Stimulated activated CD4-positive, alpha-beta T cell treated with anti-CD3 and anti-CD28 coated beads, Interleukin-1b, Interleukin-23, amount 100 ng/mL, for 48 hours (primary cell): ENCODE measurements around the gene PPP4R1.

ENCODE experiments used
- DNase-seq: peaks from one replicate; pipeline ENCODE4 v3.0.0-alpha.2; 2020

PPP4R1 gene

GRCh38 chr18:9581667-9582066 lies 32.7 kb downstream of the PPP4R1 start:
- no peak for DNase-seq

DNA sequence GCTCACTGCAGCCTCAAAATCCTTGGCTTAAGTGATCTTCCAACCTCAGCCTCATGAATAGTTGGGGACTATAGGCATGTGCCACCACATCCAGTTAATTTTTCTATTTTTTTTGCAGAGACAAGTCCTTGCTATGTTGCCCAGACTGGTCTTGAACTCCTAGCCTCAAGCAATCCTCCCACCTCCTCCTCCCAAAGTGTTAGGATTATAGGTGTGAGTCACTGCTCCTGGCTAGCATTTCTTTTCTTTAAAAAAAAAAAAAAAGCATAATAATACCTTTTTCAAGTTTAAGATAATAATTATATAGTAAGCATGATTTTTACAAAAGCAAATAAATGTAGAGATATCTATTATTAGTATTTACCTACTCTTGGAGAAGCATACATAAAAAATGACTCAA lies 36.1 kb downstream of the PPP4R1 start:
- no peak for DNase-seq

GRCh38 chr18:9577361-9577760 lies 37.0 kb downstream of the PPP4R1 start:
- DNase-seq: no peak

DNA sequence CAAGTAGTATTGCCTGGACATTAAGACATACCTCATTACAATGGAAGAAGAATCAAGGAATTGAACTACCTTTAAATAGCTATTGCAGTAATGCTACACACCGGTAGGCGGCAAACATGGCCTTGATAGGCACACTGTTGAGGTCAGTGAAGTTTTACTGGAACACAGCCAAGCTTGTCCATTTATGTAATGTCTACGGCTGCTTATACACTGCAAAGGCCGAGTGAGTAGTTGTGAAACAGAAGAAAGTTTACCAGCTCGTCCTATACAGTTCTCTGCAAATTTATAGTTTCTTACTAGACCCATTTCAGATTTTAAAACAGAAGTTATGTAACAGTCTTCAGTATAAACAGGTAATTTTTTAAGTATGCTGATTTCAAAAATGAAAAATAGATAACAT lies 38.8 kb downstream of the PPP4R1 start:
- peak; percentile 4 for DNase-seq

GRCh38 chr18:9574473-9575115 lies 39.8 kb downstream of the PPP4R1 start:
- DNase-seq: no peak

- no peak for DNase-seq
These were observed 42.8 kb downstream of the PPP4R1 start for GRCh38 chr18:9571546-9571945.

DNA sequence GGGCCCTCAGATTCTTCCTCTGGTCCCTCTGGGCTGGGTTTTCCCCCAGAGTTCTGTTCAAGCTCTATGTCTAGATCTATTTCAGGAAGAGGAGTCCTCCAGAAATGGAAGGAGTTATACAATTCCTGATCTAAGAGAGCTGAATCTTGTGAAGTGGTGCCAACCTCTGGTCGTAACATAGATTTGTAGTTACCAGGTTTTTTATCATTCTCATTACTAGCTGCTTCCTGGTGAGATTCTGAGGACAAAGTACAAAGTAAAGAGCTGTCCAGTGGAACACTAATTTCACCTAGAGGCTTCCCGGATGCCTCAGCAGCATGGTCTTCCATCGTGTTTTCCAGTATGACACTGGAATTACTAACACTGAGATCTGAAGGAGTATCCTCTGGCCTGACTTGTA lies 44.1 kb downstream of the PPP4R1 start:
- DNase-seq: no peak

- DNase-seq: no peak
These were observed 45.2 kb downstream of the PPP4R1 start for GRCh38 chr18:9569178-9569577.

DNA sequence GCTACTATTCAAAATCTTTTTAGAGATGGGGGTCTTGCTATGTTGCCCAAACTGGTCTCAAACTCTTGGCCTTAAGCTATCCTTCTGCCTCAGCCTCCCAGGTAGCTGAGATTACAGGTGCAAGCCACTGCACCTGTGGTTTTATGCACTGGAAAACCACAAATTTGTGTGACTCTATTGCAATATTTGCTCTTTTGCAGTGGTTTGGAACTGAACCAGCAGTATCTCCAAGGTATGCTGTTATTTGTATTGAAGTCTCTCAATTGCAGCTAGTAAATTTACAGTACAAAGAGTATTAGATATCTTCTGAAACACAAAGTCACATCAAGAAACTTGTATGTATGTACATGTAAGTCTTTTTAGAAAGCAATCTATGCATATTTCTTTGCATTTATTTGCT lies 46.2 kb downstream of the PPP4R1 start:
- DNase-seq: no peak

GRCh38 chr18:9565407-9565806 lies 49.0 kb downstream of the PPP4R1 start:
- DNase-seq: no peak

GRCh38 chr18:9563331-9563730 lies 51.0 kb downstream of the PPP4R1 start:
- DNase-seq: no peak

GRCh38 chr18:9562584-9562983 lies 51.8 kb downstream of the PPP4R1 start:
- DNase-seq: no peak

DNA sequence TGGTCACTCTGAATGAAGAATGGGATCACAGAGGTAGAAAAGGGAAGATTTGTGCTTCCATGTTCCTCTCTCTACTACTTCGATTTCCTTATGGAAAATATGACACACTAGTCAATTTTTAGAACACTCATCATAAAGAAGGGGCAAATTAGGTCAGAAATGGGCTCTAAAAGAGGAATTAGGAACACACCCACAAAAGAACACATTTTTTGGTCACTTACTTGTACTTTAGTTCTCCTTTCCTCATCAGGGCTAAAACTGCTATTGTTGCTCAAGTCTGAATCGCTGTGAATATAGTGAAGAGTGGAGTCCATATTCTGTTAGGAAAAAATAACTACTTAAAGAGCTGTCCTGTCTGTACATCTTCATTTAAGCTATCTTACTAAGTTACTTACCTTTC lies 52.6 kb downstream of the PPP4R1 start:
- no peak for DNase-seq

GRCh38 chr18:9559253-9559652 lies 55.1 kb downstream of the PPP4R1 start:
- DNase-seq: no peak

DNA sequence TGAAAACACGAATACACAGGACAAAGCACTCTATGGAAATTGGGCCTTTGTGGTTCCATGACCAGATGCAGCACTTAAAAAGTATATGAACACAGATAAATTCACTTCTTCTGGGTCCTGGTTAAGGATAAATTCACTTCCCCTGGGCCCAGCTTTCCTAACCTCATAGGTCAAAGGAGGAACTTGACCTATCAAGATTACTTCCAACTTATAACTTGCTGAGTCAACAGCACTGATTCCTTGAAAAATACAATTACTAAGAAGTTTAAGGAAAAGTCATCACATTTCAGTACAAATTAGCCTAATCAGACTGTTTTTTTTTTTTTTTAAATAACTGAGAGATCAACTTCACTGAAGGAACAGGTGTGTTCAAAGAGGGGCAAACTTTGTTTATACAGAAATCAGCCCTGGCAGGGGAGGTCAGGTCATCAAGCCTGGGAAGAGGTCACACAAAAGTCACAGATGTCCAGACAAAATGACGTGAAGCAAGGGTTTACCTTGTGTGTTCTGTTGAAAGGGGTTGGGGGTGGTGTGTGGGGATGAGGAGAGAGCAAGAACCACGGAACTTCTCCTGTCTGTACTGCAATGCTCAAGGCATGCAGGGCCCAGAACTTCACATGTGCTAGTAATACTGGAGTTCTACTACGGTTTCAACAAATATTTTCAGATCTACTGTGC lies 55.8 kb downstream of the PPP4R1 start:
- no peak for DNase-seq

- DNase-seq: no peak
These were observed 57.0 kb downstream of the PPP4R1 start for GRCh38 chr18:9557250-9557943.

DNA sequence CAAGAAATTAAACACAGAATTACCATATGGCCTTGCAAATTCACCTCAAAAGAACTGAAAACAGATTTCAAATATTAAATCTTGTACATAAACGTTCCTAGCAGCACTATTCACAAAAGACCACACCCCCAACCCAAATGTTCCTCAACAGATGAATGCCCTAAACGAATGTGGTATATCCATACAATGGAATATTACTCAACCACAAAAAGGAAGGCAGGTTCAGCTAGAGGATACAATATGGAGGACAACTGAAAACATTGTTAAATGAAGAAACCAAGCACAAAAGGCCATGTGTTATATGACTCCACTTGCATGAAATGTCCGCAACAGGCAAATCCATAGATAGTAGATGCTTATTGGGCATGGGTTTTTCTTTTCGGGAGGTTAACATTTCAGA lies 61.7 kb downstream of the PPP4R1 start:
- DNase-seq: no peak

GRCh38 chr18:9552191-9552590 lies 62.2 kb downstream of the PPP4R1 start:
- no peak for DNase-seq

- DNase-seq: no peak
These were observed 63.9 kb downstream of the PPP4R1 start for GRCh38 chr18:9550429-9550828.

- DNase-seq: no peak
These were observed 65.0 kb downstream of the PPP4R1 start for GRCh38 chr18:9549405-9549804.

DNA sequence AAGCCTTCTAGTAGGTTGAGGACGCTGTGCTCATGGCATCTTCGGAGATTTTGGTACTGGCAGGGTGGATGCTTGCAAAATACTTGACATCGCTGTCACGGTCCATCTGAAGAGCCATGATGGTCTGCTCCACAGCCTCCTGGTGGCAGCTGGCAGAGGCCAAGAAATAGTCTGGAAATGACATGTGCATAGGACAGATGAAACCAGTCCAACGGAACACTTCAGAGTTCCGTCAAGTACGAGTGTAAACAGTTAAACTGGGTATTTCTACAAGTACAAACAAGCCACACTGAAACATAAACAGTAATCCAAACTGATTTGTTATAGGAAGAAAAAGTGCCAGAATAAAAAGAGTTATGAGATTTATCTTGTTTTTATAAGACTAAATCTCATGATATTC lies 66.6 kb downstream of the PPP4R1 start:
- no peak for DNase-seq

DNA sequence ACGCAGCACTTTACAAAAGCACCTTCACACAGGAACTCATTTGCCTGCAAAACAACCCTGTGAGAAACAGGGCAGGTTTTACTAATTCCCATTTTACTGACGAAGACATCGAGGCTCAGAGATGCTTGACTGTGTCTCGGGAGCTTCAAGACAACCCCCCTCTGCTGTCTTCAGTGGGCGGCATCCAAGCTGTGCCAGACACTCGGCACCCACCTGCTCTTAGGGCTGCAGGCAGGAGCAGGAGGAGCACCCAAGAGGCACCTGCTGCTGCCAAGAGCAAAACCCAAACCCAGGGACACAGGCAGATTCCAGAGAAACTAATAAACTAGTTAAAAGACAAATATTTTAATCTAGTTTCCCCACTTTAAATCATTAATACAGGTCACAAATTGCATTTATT lies 67.9 kb downstream of the PPP4R1 start:
- DNase-seq: no peak

- no peak for DNase-seq
These were observed 69.3 kb downstream of the PPP4R1 start for GRCh38 chr18:9545029-9545428.

DNA sequence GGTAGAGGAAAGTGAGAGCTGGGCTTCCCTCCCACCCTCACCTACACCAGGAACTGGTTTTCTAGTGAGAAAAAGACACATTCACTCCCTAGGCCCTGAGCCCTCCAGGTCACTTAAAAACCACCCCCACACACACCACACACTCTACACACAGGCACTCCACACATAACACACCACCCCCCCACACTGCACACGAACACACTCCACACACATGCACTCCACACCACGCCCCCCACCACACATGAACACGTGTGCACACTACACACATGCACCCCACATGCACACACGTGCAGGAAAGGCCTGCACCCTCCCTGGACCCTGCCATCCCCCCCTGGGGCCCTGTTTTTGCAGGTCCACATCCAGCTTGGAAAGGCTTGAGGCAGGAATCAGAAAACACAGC lies 71.4 kb downstream of the PPP4R1 start:
- no peak for DNase-seq
